ENCODE data around the gene TDRD7.

- TF ChIP-seq CTCF (conservative IDR thresholded peaks at IDR 0.05) (no peak), ZFX (IDR thresholded peaks at IDR 0.05) (no peak)
Measured at GRCh38 chr9:97527626-97528528, 116.0 kb downstream of the TDRD7 start.

All from C4-2B (cell line).